Measurements from ENCODE around the gene DYNC1LI1.
"Not testable (repeated sequence)": the region's sequence is repeated elsewhere in the genome, so short reads cannot be mapped to it uniquely, and the experiment has no call there.

Gene DYNC1LI1

DNA sequence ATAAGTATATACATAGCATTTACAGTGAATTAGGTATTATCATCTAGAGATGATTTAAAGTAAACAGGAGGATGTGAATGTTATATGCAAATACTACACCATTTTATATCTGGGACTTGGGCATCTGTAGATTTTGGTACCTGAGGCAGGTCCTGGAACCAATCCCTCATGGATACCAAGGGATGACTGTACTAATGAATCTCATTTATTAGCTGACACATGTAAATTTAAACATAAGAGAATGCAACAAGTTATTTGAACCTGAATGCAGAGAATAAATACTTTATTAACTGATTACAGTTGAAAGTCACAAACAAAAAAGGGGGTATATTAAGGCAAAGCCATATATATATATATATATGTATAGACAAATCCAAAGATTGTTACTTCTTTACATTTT lies 44.9 kb downstream of the DYNC1LI1 start:
- no peak for DNase-seq

GRCh38 chr3:32522682-32523081 lies 48.0 kb downstream of the DYNC1LI1 start:
- DNase-seq, result no peak

GRCh38 chr3:32518921-32519320 lies 51.7 kb downstream of the DYNC1LI1 start:
- DNase-seq, result not testable (repeated sequence)

DNA sequence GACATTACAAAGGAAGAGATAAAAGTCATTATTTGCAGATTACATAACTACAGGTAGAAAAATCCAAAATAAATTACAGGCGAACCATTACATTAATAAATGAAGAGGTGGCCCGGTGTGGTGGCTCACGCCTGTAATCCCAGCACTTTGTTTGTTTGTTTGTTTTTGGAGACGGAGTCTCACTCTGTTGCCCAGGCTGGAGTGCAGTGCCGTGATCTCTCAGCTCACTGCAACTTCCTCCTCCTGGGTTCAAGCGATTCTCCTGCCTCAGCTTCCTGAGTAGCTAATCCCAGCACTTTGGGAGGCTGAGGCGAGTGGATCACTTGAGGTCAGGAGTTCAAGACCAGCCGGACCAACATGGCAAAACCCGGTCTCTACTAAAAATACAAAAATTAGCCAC lies 53.9 kb downstream of the DYNC1LI1 start:
- DNase-seq, result not testable (repeated sequence)

DNA sequence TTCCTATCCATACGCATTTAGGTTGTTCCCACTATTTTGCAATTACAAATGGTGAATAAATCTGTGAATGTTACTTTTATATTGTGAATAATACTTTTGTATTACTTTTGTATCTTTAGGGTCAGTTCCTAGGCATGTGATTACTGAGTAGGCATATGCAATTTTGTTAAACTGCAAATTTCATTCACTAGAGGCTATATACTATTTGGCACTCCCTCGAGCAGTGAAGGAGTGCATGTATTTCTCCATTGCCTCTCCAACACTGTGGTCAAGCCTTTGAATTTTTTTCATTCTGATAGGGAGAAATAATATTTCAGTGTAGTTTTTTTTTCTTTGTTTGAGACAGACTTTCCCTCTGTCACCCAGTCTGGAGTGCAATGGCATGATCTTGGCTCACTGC lies 59.7 kb downstream of the DYNC1LI1 start:
- no peak for DNase-seq

DNA sequence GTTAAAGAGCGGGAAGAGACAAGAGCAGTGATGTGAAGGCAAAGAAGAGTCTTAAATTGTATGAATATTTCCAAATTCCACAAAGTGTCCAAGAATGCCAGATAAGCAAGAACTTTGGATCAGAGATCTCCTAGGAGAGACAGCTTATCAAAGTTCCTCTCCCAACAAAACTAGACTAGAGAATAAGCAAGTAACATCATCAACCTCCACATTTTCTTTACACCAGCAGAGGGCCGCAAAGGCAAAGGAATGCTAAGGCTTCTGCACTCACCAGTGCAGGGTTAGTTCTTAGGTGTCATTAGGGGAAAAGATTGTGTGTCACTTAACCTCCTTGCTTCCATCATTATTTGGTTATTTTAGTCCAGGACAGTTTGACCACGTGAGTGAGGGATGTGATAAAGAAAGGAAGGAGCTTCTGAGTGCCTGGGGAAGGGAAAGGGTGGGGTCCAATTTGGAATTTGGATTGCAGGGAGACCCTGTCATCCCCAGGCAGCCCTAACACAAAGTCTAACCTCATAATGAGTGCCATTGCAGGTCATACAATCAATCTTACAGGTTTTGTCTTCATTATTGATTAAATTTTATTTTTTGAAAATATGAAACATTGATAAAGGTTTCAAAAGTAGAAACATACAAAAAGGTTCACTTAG lies 60.5 kb downstream of the DYNC1LI1 start:
- peak; percentile 68 for DNase-seq

GRCh38 chr3:32508711-32509110 lies 61.9 kb downstream of the DYNC1LI1 start:
- peak; percentile 27 for DNase-seq

- DNase-seq, result no peak
Observed at GRCh38 chr3:32506466-32506865, 64.2 kb downstream of the DYNC1LI1 start.

DNA sequence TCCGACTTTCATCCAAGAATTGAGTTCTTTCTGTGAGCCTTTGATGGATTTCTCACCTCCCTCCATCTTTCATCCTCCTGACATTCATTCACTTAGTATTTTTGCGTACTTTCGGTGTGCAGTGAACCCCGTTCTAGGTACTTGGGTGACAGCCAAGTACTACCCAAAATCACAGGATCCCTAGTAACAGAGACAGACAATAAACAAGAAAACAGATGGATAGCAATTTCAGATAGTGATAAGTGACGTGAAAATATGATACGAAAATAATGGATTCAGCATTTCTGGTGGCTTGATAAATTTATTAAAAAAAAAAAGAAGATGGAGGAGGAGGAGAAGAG lies 67.7 kb downstream of the DYNC1LI1 start:
- DNase-seq, result no peak

DNA sequence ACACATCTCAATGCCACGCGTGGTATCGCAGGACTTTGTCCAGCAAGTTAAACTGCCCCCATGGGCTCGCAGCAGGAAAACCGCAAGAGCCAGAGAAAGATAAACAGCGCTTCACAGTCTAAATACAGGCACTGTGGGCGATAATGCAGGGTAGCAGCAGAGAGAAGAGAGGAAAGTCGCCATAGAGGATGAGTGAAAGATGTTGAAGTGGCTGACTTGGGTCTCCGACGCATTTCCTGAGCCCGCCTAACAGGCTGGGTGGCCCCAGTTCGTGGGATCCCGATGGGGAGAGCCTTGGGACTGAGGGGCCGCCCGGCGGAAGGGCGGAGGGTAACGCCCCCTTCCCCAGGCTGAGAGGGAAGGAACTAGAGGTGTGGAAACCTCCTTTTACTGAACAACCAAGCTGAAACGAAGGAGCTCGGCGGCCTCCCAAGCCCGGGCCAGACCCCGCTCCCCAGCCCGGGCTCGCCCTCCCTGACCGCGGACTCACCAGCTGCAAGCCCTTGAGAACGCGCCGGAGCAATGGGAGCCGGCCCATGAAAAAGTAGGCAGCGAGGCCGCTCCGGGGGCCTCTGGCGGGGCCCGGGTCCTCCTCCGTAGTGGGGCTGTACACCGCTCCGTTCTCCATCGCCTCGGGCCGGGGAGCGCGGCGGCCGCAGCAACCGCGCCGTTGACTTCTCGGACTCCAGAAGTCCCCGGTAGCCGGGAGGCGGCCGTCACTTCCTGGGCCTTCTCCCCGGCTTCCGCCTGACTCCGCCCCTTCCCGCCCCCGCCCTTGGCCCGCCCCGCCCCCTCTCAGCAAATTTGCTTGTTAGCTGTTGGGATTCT lies 68.3 kb downstream of the DYNC1LI1 start, which contains the start of gene CMTM6:
CMTM6 (minus strand) TSS at position 735 of the 828 bp plus-strand sequence; CDS start at position 628, 107 bp downstream.
- peak; percentile 81 for DNase-seq

GRCh38 chr3:32501783-32502117 lies 68.9 kb downstream of the DYNC1LI1 start:
- DNase-seq, result no peak

GRCh38 chr3:32500880-32501782 lies 69.5 kb downstream of the DYNC1LI1 start:
- DNase-seq, result no peak

DNA sequence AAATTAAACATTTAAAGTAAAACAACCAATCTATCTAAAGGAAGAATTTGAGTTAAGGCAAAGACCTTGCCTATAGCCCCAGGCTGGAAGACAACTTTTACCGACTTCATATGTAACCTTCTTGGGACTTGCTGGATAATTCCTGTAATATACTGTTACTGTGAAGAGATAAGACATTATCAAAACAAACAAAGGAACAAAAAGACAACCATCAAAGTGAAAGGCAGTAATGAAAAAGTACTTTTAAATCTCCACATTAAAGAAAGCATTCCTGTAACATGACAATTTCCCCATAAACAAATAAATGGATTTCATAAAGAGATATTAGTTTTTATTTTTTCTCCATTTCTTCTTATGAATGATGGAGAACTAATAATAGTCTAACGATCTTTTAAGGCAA lies 70.4 kb downstream of the DYNC1LI1 start:
- DNase-seq, result no peak

GRCh38 chr3:32499585-32499984 lies 71.1 kb downstream of the DYNC1LI1 start:
- DNase-seq, result no peak

GRCh38 chr3:32498992-32499391 lies 71.7 kb downstream of the DYNC1LI1 start:
- no peak for DNase-seq

GRCh38 chr3:32498252-32498651 lies 72.4 kb downstream of the DYNC1LI1 start:
- no peak for DNase-seq

GRCh38 chr3:32495609-32496008 lies 75.0 kb downstream of the DYNC1LI1 start:
- DNase-seq, result peak; percentile 18

DNA sequence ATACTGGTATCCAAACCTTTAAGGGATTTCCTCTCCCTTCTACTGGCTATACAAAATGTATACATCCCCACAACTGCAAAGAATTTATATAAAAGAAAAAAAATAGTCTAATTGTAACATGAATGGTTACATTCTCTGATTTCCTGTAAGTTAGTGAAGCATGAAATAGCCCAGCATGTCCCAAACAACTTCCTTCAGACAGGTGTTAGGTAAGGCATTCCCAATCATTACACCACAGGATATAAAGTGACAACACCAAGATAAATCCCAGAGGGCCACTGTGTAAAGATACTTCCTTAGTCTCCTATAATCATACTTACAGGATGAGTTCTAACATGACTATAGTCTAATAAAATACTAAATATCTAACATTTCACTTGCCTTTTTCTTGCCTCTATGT lies 75.6 kb downstream of the DYNC1LI1 start:
- peak; percentile 70 for DNase-seq

DNA sequence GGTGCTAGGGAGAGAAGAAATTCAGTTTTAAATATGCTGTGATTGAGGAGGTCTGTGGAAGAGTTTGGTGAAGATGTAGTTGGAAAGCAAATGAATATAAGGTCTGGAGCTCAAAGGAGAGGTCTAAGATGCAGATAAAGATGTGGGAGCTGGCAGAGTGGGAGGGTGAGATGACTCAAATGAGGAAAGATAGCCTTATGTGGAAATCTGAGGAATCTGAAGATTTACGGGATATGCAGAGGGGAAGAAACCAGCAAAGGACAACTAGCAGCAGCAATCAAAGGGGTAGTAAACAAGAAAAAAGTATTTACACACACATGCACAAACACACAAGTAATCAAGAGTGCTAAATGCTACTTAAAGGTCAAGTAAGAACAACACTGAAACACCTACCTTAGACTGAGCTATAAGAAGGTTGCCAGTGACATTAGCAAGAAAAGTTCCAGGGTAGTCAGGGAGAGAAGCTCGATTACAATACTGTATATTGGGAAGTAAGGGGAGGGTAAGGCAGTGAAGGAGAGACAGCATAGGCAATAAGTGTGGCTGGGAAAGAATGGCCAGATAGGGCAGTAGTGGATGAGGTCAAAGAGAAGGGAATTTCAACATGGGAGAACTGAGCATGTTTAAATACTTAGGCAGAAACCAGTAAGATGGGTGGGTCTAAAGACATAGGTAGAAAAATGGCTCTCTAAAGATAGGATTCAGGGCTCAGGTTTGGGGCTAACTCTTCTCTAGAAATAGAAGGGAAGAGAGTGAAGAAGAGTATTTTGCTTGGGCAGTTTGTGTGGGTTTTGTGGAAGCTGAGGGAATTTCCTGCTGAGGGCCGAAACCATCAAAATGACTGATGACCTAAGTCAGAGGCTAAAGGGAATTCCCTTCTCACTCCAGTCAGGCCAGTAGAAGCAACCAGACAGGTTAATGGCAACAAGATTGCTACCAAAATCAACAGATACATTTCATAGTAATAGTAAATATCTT lies 76.9 kb downstream of the DYNC1LI1 start:
- no peak for DNase-seq

DNA sequence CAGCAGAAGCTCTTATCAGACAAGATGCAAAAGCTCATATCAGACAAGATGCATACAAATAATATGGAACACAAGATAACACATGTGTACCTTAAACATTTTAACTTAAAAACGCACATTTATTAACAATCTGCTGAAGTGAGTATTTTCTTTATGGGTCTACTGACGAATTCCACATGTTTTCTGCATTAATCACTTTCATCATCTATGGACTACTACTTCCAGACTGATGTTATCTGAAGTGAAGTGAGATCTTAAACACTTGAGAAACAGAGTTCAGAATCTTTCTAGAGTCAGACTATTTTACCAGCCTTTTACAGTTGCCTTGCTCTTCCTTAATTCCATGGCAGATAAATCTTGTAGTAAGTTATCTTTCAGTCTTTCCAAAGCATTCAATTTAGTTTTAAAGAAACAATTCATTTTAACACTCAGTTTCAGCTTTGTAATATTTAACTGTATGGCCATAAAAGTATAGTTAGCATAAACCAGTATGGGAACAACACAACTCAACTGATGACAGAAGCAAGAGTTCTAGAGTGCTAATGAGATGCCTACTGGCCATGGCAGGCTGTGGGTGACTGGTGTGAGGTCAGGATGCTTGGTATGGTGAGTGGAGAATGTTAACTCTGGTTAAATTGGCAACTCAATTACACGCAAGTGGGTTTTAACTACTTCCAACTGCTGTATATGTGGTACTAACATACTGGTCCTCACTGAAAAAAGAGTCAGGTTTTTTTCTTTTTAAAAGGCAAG lies 77.8 kb downstream of the DYNC1LI1 start:
- DNase-seq, result no peak

DNA sequence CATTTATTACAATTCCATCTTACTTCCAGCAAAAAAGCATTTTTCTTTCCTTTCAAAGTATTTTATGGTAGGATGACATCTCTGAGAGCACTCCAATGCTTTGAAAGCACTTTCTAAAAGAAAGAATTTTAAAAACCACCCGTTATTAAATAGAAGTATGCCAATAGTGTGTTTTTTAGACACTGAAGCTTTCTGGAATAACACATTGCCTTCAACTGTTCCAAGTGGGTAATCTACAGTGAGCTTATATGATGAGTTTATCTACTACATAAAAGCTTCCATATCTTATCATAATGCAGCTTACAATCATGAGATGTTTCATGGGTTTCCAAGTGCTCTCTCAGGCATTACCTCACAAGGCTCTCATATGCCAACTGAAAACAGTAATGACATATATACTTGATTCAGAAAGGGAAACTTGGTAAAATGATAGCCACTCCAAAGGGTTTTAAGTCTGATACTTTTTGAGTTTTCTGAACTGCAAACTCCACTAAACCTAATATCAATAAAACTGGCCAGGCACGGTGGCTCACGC lies 82.1 kb downstream of the DYNC1LI1 start:
- no peak for DNase-seq

All from NCI-H69 (cell line).